ENCODE measurements around the gene SFXN3. TPM values are rescaled to one million over a fixed set of nuclear protein-coding genes. Genes with fewer than 3 reads are reported as not detected.

SFXN3 gene
- total and polyA plus RNA-seq, 2 of the 13 experiments (the other 11 are each of a cell fraction or from before 2014, with no cell fraction given): 16.8 to 71.5 TPM

DNA sequence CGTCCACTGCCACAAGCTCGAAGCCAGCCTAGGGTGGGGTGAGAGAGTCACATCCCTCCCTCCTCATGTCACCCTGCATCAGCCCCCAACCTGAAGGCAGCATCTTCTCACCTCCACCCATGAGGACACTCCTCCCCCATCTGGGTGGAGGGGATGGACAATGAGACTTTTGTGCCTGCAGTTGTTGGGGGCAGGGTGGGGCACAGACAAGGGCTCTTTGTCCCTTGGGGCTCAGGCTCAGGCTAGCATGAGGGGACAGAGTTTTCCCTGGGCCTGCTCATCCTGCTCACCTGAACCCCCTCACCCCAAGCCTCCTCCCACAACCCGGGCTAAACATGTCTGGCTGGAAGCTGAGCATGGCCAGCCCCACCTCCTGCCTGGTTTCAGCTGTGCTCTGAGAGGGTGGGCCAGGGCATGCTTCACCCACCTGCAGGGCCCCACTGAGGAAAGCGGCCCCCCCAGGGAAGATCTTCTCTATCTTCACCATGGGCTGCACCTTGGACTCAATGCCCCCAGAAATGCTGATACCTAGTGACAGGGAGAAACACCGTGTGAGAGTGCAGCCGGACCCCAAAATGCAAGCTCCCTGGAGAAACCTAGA, 22.1 kb upstream of the SFXN3 start (continued):
- TF ChIP-seq, protein P1, sequence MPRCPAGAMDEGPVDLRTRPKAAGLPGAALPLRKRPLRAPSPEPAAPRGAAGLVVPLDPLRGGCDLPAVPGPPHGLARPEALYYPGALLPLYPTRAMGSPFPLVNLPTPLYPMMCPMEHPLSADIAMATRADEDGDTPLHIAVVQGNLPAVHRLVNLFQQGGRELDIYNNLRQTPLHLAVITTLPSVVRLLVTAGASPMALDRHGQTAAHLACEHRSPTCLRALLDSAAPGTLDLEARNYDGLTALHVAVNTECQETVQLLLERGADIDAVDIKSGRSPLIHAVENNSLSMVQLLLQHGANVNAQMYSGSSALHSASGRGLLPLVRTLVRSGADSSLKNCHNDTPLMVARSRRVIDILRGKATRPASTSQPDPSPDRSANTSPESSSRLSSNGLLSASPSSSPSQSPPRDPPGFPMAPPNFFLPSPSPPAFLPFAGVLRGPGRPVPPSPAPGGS (CRISPR knock-in tag; IDR thresholded peaks at IDR 0.05): no peak
- TF ChIP-seq ZNF484 (CRISPR knock-in tag; IDR thresholded peaks at IDR 0.05; ENCODE audit: borderline replicate concordance, low read depth) (no peak), HDAC1 (CRISPR knock-in tag; IDR thresholded peaks at IDR 0.05) (no peak; the same call in 1 of the 2 replicates), ELF1 (CRISPR knock-in tag; IDR thresholded peaks at IDR 0.05) (no peak), HNF4G (IDR thresholded peaks at IDR 0.05; ENCODE audit: borderline replicate concordance, low read depth, low read length) (peak; percentile 8; the same call in 1 of the 2 replicates), HNF4G (CRISPR knock-in tag; IDR thresholded peaks at IDR 0.05; ENCODE audit: borderline replicate concordance, low read depth) (no peak), ZNF24 (IDR thresholded peaks at IDR 0.05) (no peak), ZFP62 (CRISPR knock-in tag; IDR thresholded peaks at IDR 0.05) (no peak), DNMT3B (CRISPR knock-in tag; conservative IDR thresholded peaks at IDR 0.05) (no peak), POLR2A (IDR thresholded peaks at IDR 0.05; ENCODE audit: insufficient read depth in 1 of 2, low read depth in 2 of 2, low read length in 2 of 2) (0 out of 4 replicates have a peak, but pooled peaks of 1 of the 2 experiments have one; percentile 32), CEBPG (CRISPR knock-in tag; IDR thresholded peaks at IDR 0.05) (0 out of 2 replicates have a peak, but pooled peaks have one; percentile 16), HNRNPL (IDR thresholded peaks at IDR 0.05; ENCODE audit: low read depth, low read length) (peak; percentile 58; the same call in 1 of the 2 replicates), POLR2G (IDR thresholded peaks at IDR 0.05; ENCODE audit: low read depth, low read length) (no peak), KDM2A (CRISPR knock-in tag; IDR thresholded peaks at IDR 0.05; ENCODE audit: borderline replicate concordance, low read depth) (peak; percentile 61; the same call in 1 of the 2 replicates), SMARCC2 (IDR thresholded peaks at IDR 0.05) (no peak), ZBTB3 (CRISPR knock-in tag; IDR thresholded peaks at IDR 0.05; ENCODE audit: borderline replicate concordance, low read depth) (no peak), ISX (CRISPR knock-in tag; conservative IDR thresholded peaks at IDR 0.05) (no peak), SIN3A (IDR thresholded peaks at IDR 0.05; ENCODE audit: borderline replicate concordance, low read depth, low read length) (no peak), CHD2 (IDR thresholded peaks at IDR 0.05; ENCODE audit: low read depth, low read length) (peak; percentile 46; the same call in 1 of the 2 replicates)
- TF ChIP-seq, protein P2, sequence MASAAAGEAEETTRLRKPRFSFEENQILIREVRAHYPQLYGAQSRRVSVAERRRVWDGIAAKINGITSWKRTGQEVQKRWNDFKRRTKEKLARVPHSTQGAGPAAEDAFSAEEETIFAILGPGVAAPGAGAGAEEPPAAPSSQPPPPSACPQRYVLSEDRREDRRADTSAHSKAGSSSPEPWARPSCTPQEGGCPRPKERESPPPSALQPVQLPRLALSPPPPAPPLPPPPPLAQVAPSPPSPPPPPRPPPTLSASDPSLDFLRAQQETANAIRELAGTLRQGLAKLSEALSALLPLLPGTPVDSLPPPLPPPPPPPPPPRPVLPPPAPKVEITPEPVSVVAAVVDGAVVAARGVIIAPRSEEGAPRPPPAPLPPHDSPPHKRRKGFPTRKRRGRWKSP (CRISPR knock-in tag; IDR thresholded peaks at IDR 0.05): no peak
- TF ChIP-seq, protein P3, sequence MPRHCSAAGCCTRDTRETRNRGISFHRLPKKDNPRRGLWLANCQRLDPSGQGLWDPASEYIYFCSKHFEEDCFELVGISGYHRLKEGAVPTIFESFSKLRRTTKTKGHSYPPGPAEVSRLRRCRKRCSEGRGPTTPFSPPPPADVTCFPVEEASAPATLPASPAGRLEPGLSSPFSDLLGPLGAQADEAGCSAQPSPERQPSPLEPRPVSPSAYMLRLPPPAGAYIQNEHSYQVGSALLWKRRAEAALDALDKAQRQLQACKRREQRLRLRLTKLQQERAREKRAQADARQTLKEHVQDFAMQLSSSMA (CRISPR knock-in tag; IDR thresholded peaks at IDR 0.05): no peak
- TF ChIP-seq, protein P4, sequence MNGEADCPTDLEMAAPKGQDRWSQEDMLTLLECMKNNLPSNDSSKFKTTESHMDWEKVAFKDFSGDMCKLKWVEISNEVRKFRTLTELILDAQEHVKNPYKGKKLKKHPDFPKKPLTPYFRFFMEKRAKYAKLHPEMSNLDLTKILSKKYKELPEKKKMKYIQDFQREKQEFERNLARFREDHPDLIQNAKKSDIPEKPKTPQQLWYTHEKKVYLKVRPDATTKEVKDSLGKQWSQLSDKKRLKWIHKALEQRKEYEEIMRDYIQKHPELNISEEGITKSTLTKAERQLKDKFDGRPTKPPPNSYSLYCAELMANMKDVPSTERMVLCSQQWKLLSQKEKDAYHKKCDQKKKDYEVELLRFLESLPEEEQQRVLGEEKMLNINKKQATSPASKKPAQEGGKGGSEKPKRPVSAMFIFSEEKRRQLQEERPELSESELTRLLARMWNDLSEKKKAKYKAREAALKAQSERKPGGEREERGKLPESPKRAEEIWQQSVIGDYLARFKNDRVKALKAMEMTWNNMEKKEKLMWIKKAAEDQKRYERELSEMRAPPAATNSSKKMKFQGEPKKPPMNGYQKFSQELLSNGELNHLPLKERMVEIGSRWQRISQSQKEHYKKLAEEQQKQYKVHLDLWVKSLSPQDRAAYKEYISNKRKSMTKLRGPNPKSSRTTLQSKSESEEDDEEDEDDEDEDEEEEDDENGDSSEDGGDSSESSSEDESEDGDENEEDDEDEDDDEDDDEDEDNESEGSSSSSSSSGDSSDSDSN (CRISPR knock-in tag; IDR thresholded peaks at IDR 0.05): peak; percentile 67
